Neural cell (in vitro differentiated cells): ENCODE data around the gene COPA. TPM values are rescaled to one million over a fixed set of nuclear protein-coding genes. Genes with fewer than 3 reads are reported as not detected.
A peak's percentile ranks its signal among the peaks of the same experiment; 100 is the strongest.

Experiments
- H2AFZ ChIP-seq: fragments of 200-600, 300-800 bp; sonication (generic), shearing (Covaris generic); 2 replicates; pipeline ENCODE4 v1.6.0; 2014; ENCODE audit warnings: low read depth, mild to moderate bottlenecking, antibody characterized with exemption, low read length, moderate library complexity
- H3F3A ChIP-seq: fragments of 200-600 bp; shearing (Covaris generic); 2 replicates; pipeline ENCODE4 v1.6.1; 2016; ENCODE audit warnings: mild to moderate bottlenecking, moderate library complexity, mixed read lengths, antibody characterized with exemption, low read length; ENCODE audit not compliant: insufficient read depth, poor library complexity, severe bottlenecking
- H3K27ac ChIP-seq: fragments of 200-600, 300-800 bp; sonication (generic), shearing (Covaris generic); 2 replicates; pipeline ENCODE4 v1.5.1; 2014; ENCODE audit warnings: mild to moderate bottlenecking, low read length, moderate library complexity
- H3K27me3 ChIP-seq: fragments of 300-800, 200-600 bp; sonication (generic), shearing (Covaris generic); 2 replicates; pipeline ENCODE4 v1.6.0; 2014; ENCODE audit warnings: mild to moderate bottlenecking, low read depth, low read length, moderate library complexity; ENCODE audit not compliant: insufficient read depth
- H3K36me3 ChIP-seq: fragments of 300-800, 200-600 bp; sonication (generic), shearing (Covaris generic); 2 replicates; pipeline ENCODE4 v1.5.1; 2014; ENCODE audit warnings: mild to moderate bottlenecking, antibody characterized with exemption, low read length, moderate library complexity; ENCODE audit not compliant: insufficient read depth
- H3K4me2 ChIP-seq: fragments of 300-800, 200-600 bp; sonication (generic), shearing (Covaris generic); 2 replicates; pipeline ENCODE4 v1.6.0; 2014; ENCODE audit warnings: mild to moderate bottlenecking, low read length
- H3K4me3 ChIP-seq: fragments of 300-800, 200-600 bp; sonication (generic), shearing (Covaris generic); 2 replicates; pipeline ENCODE4 v1.5.1; 2014; ENCODE audit warnings: mild to moderate bottlenecking, low read length, moderate library complexity
- H3K79me2 ChIP-seq: fragments of 200-600 bp; shearing (Covaris generic); replicated peaks from 2 replicates; pipeline ENCODE4 v1.6.0; 2014; ENCODE audit warnings: mild to moderate bottlenecking, low read length, moderate library complexity; ENCODE audit not compliant: insufficient read depth
- H3K9ac ChIP-seq: fragments of 300-800, 200-600 bp; sonication (generic), shearing (Covaris generic); 2 replicates; pipeline ENCODE4 v1.6.1; 2016; ENCODE audit warnings: mild to moderate bottlenecking, low read length, mixed read lengths
- H3K9me2 ChIP-seq: fragments of 200-600 bp; shearing (Covaris generic); 2 replicates; pipeline ENCODE4 v1.6.1; 2016; ENCODE audit warnings: mild to moderate bottlenecking, low read length, mixed read lengths; ENCODE audit not compliant: insufficient read depth
- H3K9me3 ChIP-seq: fragments of 200-600, 300-800 bp; sonication (generic), shearing (Covaris generic); 2 replicates; pipeline ENCODE4 v1.6.1; 2016; ENCODE audit warnings: mild to moderate bottlenecking, mixed run types, low read length, moderate library complexity, mixed read lengths
- H4K20me1 ChIP-seq: fragments of 200-600 bp; shearing (Covaris generic); 2 replicates; pipeline ENCODE4 v1.6.1; 2016; ENCODE audit warnings: mild to moderate bottlenecking, mixed run types; ENCODE audit not compliant: insufficient read depth
- CTCF ChIP-seq: fragments of 450-650 bp; IDR thresholded peaks from 2 replicates; pipeline ENCODE4 v1.5.1; 2014; ENCODE audit warnings: antibody characterized with exemption, mild to moderate bottlenecking, moderate library complexity; ENCODE audit not compliant: poor library complexity, severe bottlenecking
- EP300 ChIP-seq: fragments of 450-650 bp; conservative IDR thresholded peaks from 2 replicates; pipeline ENCODE4 v1.6.1; 2014; ENCODE audit warnings: antibody characterized with exemption, mild to moderate bottlenecking, moderate library complexity; ENCODE audit not compliant: poor library complexity, severe bottlenecking
- EZH2 ChIP-seq: fragments of 200-600, 300-800 bp; shearing (Covaris generic), sonication (generic); IDR thresholded peaks from 2 replicates; pipeline ENCODE4 v1.6.1; 2014; ENCODE audit warnings: antibody characterized with exemption, low read length, borderline replicate concordance, mild to moderate bottlenecking; ENCODE audit not compliant: insufficient read depth, poor library complexity, severe bottlenecking
- MXI1 ChIP-seq: fragments of 450-650 bp; conservative IDR thresholded peaks from 2 replicates; pipeline ENCODE4 v1.6.1; 2014; ENCODE audit warnings: antibody characterized with exemption, mild to moderate bottlenecking; ENCODE audit not compliant: poor library complexity, severe bottlenecking
- POLR2AphosphoS5 ChIP-seq: IDR thresholded peaks from 2 replicates; pipeline ENCODE4 v1.6.1; 2012
- RAD21 ChIP-seq: fragments of 450-650 bp; conservative IDR thresholded peaks from 2 replicates; pipeline ENCODE4 v1.6.1; 2014; ENCODE audit warnings: antibody characterized with exemption, mild to moderate bottlenecking, moderate library complexity
- REST ChIP-seq: IDR thresholded peaks from 2 replicates; pipeline ENCODE4 v1.6.1; 2012; ENCODE audit warnings: borderline replicate concordance
- SMC3 ChIP-seq: fragments of 450-650 bp; conservative IDR thresholded peaks from 2 replicates; pipeline ENCODE4 v1.6.1; 2014; ENCODE audit warnings: antibody characterized with exemption, mild to moderate bottlenecking, moderate library complexity; ENCODE audit not compliant: poor library complexity
- TAF1 ChIP-seq: IDR thresholded peaks from 2 replicates; pipeline ENCODE4 v1.6.1; 2012; ENCODE audit warnings: low read depth
- polyA plus RNA-seq: library from polyadenylated mRNA; depleted of rRNA; stranded (reverse); fragments of >200 nt; gene quantifications from 2 replicates; pipeline ENCODE4 v1.2.3, GENCODE V29; 2014

The COPA gene
- polyA plus RNA-seq, 1 donor from 2014 or later = 75.0 TPM

DNA sequence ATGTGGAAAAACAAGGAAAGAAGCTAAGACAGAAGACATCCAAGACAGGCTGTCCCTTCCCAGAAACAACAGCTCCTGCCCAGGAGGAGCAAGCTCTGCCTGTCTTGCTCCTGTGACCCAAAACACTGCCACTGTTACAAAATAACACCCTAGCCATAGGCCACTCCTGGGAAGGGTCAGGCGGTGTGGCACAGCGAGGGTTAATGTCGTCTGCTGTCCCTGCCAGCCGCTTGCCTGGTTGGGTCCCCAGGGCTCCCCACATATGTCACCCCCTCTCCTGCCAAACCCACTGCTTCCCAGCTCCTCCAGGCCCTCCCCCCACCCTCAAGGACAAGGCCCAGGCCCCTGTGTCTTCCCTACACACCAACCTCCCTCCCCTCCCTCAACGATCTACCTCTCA lies 20.0 kb upstream of the COPA start:
- TF ChIP-seq CTCF (no peak), SMC3 (no peak), RAD21 (no peak), MXI1 (no peak), REST (no peak), TAF1 (no peak), EZH2 (no peak), EP300 (no peak), POLR2AphosphoS5 (no peak)
- Histone ChIP-seq H3F3A (no peaks in the 10 kb centered on the region), H3K9me2 (no peaks in the 10 kb centered on the region), H3K4me2 (no peak overlapping the region), H3K9me3 (no peaks in the 10 kb centered on the region), H3K36me3 (no peaks in the 10 kb centered on the region), H2AFZ (peak overlapping the region; percentile 4), H3K4me3 (no peak overlapping the region), H4K20me1 (no peaks in the 10 kb centered on the region), H3K27ac (no peak overlapping the region), H3K9ac (no peak overlapping the region), H3K79me2 (no peaks in the 10 kb centered on the region), H3K27me3 (no peaks in the 10 kb centered on the region)

DNA sequence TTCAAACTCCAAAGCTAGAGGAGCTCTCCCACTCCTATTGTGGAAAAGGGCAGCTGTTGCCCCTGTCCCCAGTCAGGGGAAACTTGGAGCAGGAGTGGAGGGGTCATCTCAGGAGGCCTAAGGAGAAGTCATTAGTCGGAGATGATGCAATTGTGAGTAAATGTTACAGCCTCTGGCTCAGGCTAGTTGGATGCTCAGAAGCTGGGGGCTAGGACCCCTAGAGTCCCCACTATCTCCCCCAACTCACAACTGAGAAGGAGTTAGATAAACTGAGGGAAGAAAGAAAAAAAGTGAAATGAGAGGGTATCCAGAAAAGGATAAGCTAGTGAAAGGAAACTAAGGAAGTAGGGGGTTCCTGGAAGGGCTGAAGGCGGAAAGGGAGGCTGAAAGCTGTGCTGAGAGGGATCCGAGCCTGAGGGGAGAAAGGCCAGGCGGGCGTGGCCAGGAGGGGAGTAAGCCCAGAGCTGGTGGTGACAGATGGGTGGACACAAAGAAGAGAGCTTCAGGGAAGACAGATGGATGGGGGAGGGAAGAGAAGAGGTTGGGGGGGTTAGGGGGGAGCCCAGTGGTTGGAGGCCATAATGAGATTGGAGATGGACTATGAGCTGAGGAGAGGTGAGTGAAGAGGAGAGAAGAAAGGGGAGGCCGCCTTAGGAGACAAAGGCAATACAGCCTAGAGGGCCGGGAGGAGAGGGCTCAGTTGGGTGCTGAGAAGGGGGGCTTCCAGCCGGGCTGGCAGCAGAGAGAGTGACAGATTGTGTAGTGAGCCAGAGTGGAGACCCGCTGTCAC lies 19.3 kb upstream of the COPA start:
- H3K4me3 ChIP-seq = no peak overlapping the region
- H2AFZ ChIP-seq = no peak overlapping the region
- no peak overlapping the region for H3K4me2 ChIP-seq

More for the DNA sequence above, 19.3 kb upstream of the COPA start:
- no peaks in the 10 kb centered on the region for H4K20me1 ChIP-seq
- H3F3A ChIP-seq = no peaks in the 10 kb centered on the region
- H3K9me3 ChIP-seq = no peaks in the 10 kb centered on the region
- H3K27ac ChIP-seq = no peak overlapping the region
- no peaks in the 10 kb centered on the region for H3K27me3 ChIP-seq
- H3K79me2 ChIP-seq = no peaks in the 10 kb centered on the region
- H3K9me2 ChIP-seq = no peaks in the 10 kb centered on the region
- no peaks in the 10 kb centered on the region for H3K36me3 ChIP-seq
- no peak overlapping the region for H3K9ac ChIP-seq
- no peak for TF ChIP-seq EP300
- no peak for TF ChIP-seq CTCF
- TF ChIP-seq POLR2AphosphoS5 = no peak
- TF ChIP-seq MXI1 = no peak
- no peak for TF ChIP-seq REST
- no peak for TF ChIP-seq EZH2
- TF ChIP-seq SMC3 = no peak
- no peak for TF ChIP-seq TAF1
- TF ChIP-seq RAD21 = no peak
